ENCODE measurements around the gene CCT6A.
"Not testable (repeated sequence)": the region's sequence is repeated elsewhere in the genome, so short reads cannot be mapped to it uniquely, and the experiment has no call there.

CCT6A gene

GRCh38 chr7:56104138-56104537, 52.6 kb downstream of the CCT6A start:
- not testable (repeated sequence) for DNase-seq

DNA sequence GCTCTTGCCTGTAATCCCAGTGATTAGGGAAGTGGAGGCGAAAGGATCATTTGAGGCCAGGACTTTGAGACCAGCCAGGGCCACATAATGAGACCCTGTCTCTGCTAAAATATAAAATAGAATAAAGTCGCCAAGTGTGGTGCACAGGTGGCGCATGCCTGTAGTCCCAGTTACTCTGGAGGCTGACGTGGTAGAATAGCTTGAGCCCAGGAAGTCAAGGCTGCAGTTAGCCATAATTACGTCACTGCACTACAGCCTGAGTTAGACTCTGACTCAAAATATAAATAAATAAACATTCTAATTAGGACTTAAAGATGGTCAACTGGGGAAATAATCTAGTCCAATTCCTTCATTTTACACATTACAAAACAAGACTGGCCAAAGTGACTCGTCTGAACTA, 53.9 kb downstream of the CCT6A start:
- no peak for DNase-seq

DNA sequence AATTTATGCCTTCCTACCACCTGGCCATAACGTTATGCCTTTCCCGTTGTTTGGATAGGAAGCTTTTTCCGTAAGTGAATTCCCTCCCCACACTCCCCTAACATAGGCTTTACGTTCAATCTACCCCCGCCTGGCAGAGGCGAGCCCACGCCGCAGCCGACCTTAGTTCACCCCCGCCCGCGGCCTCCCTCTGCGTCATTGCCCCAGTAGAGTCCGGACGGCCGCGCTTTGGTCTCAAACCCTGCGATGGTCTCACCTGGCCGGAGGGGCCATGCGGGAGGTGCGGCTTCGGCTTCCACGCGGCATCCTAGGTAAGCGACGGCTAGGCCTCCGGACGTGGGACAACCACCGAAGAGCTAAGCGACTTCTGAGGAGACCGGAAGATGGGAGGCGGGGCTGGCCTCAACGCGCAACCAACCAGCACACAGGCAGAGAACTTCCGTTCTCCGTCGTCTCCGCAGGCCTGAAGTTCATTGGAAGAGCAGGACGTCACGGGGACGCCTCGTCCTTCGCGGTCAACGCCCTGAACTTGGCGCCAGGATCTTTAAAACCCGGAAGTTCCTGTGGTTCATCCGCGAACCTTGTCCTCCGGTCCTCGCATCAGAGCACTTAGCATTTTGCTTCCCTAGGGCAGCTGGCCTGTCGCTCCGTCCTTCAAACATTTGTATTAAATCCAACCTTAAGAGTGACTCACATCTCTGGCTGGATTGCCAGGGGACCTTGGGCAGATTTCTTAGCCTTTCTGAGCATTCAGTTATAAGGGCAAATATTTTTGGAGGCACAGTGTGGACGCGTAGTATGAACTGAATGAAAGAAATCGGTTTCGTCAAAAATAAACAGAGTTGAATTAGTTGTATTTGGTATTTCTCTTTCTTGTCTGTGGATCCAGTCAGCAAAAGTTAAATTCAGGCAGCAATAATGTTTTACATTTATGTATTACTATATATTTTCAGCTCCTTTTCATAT, 54.8 kb downstream of the CCT6A start, which contains the start of gene CHCHD2:
TSS of gene CHCHD2 (minus strand) at position 369 of the 966 bp plus-strand sequence. CDS start at position 306, 63 bp downstream.
- peak; percentile 99 for DNase-seq

- DNase-seq: no peak
Measured at GRCh38 chr7:56107954-56108258, 56.3 kb downstream of the CCT6A start.

DNA sequence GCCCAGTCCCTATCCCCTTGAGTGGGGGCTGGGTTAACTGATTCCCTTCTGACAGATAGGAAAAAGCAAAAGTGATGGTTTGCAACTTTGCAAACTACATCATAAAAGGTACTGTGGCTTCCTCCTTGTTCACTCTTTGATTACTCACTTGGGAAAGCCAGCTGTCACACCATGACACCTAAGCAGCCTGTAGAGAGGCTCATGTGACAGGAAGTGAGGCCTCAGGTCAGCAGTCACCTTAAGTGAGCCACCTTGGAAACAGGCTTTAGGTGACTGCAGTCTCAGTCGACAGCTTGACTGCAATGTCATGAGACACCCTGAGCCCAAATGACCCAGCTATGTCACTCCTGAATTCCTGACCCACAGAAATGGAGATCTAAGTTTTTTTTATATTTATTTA, 59.0 kb downstream of the CCT6A start:
- DNase-seq: no peak

GRCh38 chr7:56112244-56112643, 60.7 kb downstream of the CCT6A start:
- not testable (repeated sequence) for DNase-seq

Measured in NCI-H345 (cell line).